GM18498 (cell line): Measurements from ENCODE around the gene RNF103.
"Not testable (repeated sequence)": the region's sequence is repeated elsewhere in the genome, so short reads cannot be mapped to it uniquely, and the experiment has no call there.

Source experiments
- ATAC-seq: cut with Tn5 transposase; IDR thresholded peaks from one replicate; pipeline ENCODE4 v1.9.1; 2021; ENCODE audit warnings: mild to moderate bottlenecking, moderate library complexity; ENCODE audit not compliant: unreplicated experiment

Gene RNF103

GRCh38 chr2:86627550-86627949 lies 3.9 kb upstream of the RNF103 start:
- no peak for ATAC-seq

- ATAC-seq, result no peak
Observed at GRCh38 chr2:86625096-86625495, 1.4 kb upstream of the RNF103 start.

GRCh38 chr2:86624267-86624547 lies 542 bp upstream of the RNF103 start:
- no peak for ATAC-seq

- ATAC-seq, result peak; percentile 59
Observed at GRCh38 chr2:86623043-86623493, 597 bp downstream of the RNF103 start.

GRCh38 chr2:86622519-86623042 lies 1.1 kb downstream of the RNF103 start:
- ATAC-seq, result no peak

GRCh38 chr2:86621280-86621943 lies 2.3 kb downstream of the RNF103 start:
- ATAC-seq, result no peak

GRCh38 chr2:86617738-86618137 lies 5.9 kb downstream of the RNF103 start:
- no peak for ATAC-seq

GRCh38 chr2:86617153-86617552 lies 6.5 kb downstream of the RNF103 start:
- peak; percentile 61 for ATAC-seq

- ATAC-seq, result no peak
Observed at GRCh38 chr2:86616502-86616901, 7.2 kb downstream of the RNF103 start.

- no peak for ATAC-seq
Observed at GRCh38 chr2:86615596-86615995, 8.1 kb downstream of the RNF103 start.

GRCh38 chr2:86613515-86613914 lies 10.2 kb downstream of the RNF103 start:
- ATAC-seq, result no peak

- ATAC-seq, result no peak
Observed at GRCh38 chr2:86610871-86611270, 12.8 kb downstream of the RNF103 start.

GRCh38 chr2:86608832-86609410 lies 14.7 kb downstream of the RNF103 start:
- no peak for ATAC-seq

- ATAC-seq, result no peak
Observed at GRCh38 chr2:86603905-86604304, 19.8 kb downstream of the RNF103 start.

- ATAC-seq, result no peak
Observed at GRCh38 chr2:86598966-86599365, 24.7 kb downstream of the RNF103 start.

- ATAC-seq, result no peak
Observed at GRCh38 chr2:86596118-86596517, 27.5 kb downstream of the RNF103 start.

GRCh38 chr2:86593266-86593665 lies 30.4 kb downstream of the RNF103 start:
- ATAC-seq, result no peak

GRCh38 chr2:86592547-86593230 lies 31.0 kb downstream of the RNF103 start:
- no peak for ATAC-seq

GRCh38 chr2:86589701-86590100 lies 34.0 kb downstream of the RNF103 start:
- not testable (repeated sequence) for ATAC-seq

- peak; percentile 70 for ATAC-seq
Observed at GRCh38 chr2:86584151-86584913, 39.3 kb downstream of the RNF103 start.

- no peak for ATAC-seq
Observed at GRCh38 chr2:86580560-86580959, 43.1 kb downstream of the RNF103 start.
